ENCODE results near the gene DICER1.

GRCh38 chr14:95059126-95059525 is 98.2 kb downstream of the DICER1 start:
- TF ChIP-seq NR2C2 (CRISPR knock-in tag; IDR thresholded peaks at IDR 0.05) (no peak), FOXP4 (CRISPR knock-in tag; IDR thresholded peaks at IDR 0.05) (no peak), ETV6 (CRISPR knock-in tag; IDR thresholded peaks at IDR 0.05) (no peak), CTCF (IDR thresholded peaks at IDR 0.05) (no peak), CBFB (CRISPR knock-in tag; IDR thresholded peaks at IDR 0.05; ENCODE audit: low read depth) (no peak), RORB (CRISPR knock-in tag; IDR thresholded peaks at IDR 0.05) (no peak), ZSCAN18 (CRISPR knock-in tag; IDR thresholded peaks at IDR 0.05) (no peak)
